ENCODE measurements around the gene THOC2.

THOC2 gene

DNA sequence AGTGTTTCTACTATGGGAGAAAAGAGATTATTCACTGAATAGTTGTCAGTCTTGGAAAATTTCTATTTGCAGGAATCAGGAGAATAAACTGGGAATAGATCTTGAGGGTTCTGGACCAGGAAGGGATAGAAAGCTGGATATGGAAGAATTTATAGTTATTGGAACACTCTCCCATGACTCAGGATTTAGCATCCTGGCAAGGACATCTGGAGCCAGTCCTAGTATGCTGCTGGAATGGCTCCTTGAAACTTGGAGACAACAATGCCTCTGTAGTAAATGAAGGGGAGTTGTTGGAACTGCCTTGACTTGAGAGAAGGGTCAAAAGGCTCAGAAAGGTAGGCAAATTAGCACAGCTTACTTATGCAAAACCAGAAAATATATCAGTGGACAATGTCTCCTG, 23.5 kb upstream of the THOC2 start:
- TF ChIP-seq, protein P1, sequence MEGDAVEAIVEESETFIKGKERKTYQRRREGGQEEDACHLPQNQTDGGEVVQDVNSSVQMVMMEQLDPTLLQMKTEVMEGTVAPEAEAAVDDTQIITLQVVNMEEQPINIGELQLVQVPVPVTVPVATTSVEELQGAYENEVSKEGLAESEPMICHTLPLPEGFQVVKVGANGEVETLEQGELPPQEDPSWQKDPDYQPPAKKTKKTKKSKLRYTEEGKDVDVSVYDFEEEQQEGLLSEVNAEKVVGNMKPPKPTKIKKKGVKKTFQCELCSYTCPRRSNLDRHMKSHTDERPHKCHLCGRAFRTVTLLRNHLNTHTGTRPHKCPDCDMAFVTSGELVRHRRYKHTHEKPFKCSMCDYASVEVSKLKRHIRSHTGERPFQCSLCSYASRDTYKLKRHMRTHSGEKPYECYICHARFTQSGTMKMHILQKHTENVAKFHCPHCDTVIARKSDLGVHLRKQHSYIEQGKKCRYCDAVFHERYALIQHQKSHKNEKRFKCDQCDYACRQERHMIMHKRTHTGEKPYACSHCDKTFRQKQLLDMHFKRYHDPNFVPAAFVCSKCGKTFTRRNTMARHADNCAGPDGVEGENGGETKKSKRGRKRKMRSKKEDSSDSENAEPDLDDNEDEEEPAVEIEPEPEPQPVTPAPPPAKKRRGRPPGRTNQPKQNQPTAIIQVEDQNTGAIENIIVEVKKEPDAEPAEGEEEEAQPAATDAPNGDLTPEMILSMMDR (IDR thresholded peaks at IDR 0.05; ENCODE audit: control extremely low read depth, extremely low read depth, low read depth, missing control alignments): no peak

DNA sequence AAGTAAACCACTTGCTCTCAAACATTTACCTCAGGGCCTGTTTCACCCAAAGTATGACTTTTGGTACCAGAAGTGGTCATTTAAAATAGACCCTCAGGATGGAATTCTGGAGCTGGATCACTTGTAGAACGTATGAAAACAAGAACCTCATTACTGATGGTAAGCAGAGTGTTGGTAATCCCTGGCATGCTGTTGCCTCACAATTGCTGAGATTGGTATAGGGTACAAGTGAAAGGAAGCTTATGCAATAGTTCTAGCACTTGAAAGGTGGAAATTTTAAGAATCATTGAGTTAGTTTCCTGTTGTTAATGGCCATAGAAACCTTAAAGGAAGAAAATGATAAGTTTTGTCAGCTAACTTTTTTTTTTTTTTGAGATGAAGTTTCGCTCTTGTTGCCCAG, 22.3 kb upstream of the THOC2 start:
- TF ChIP-seq, protein P1 (IDR thresholded peaks at IDR 0.05; ENCODE audit: control extremely low read depth, extremely low read depth, low read depth, missing control alignments): no peak
- CTCF ChIA-PET: no interaction called here
- POLR2A ChIA-PET: interaction anchor here (0.7 kb wide), 1 partner anchor 26 kb away, joined by 4 read pairs; no protein-coding TSS in a partner anchor
- no peak for DNase-seq (ENCODE audit: extremely low spot score)

More for the DNA sequence above, 23.5 kb upstream of the THOC2 start:
- ChIA-PET POLR2A (no interaction called here), CTCF (no interaction called here)
- DNase-seq (ENCODE audit: extremely low spot score): no peak

DNA sequence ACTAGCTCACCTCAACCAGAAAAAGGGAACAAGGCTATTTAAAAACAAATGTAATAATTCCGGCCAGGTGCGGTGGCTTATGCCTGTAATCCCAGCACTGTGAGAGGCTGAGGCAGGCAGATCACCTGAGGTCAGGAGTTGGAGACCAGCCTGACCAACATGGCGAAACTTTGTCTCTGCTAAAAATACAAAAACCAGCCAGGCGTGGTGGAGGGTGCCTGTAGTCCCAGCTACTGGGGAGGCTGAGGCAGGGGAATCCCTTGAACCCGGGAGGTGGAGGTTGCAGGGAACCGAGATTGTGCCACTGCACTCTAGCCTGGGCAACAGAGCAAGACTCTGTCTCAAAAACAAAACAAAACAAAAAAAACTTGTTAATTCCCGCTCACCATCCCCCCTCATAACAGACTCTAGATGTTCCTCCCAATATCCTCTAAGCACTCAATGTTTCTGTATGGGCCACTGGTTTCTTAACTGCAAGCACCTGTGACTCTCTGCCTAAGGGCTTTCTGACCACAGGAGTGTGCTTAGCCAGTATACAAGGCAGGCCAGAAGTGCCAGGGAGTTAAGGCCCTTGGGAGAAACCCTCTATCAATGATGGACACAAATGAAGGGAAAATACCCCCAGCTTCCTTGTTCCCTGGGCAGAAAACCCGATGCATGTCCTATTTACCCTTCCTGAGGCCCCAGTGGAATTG, 21.0 kb upstream of the THOC2 start:
- no peak for DNase-seq (ENCODE audit: extremely low spot score)
- ChIA-PET POLR2A (no interaction called here), CTCF (no interaction called here)
- TF ChIP-seq, protein P1 (IDR thresholded peaks at IDR 0.05; ENCODE audit: control extremely low read depth, extremely low read depth, low read depth, missing control alignments): no peak

DNA sequence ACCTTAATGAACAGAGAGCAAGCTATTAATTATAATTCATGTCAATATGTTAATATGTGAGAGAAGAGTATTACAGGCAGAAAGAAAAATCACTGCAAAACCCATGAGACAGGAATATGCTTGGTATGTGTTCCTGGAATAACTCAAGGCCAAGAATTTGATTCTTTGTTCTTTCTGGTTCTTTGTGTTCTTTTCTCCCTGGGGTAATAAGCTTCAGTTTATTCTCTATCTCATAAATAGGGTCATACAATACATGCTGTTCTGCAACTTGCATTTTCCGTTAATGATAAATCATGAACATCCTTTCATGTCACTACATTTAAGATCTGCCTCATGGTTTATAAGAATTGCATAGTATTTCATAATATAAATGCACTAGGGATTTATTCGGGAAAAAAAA, 16.8 kb upstream of the THOC2 start:
- TF ChIP-seq, protein P1 (IDR thresholded peaks at IDR 0.05; ENCODE audit: control extremely low read depth, extremely low read depth, low read depth, missing control alignments): no peak
- DNase-seq (ENCODE audit: extremely low spot score): no peak
- ChIA-PET POLR2A (no interaction called here), CTCF (no interaction called here)

DNA sequence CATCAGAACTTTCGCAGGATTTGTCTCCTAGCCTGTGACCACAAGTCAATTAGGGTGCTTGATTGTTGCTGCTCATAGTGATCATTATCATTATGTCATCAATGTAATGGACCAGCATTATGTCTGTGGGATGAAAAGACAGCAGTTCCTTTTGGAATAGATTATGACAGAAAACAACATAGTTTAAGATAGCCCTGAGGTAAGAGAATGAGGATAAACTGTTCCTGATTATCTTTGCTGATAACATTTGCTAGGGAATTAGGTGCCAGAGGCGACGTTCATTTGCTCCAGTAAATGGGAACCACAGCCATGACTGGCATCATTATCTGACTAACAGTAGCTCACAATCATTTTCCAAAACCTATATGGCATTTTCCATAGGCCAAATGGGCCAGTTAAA, 12.7 kb upstream of the THOC2 start:
- TF ChIP-seq, protein P1 (IDR thresholded peaks at IDR 0.05; ENCODE audit: control extremely low read depth, extremely low read depth, low read depth, missing control alignments): no peak
- CTCF ChIA-PET: no interaction called here
- POLR2A ChIA-PET: no interaction called here
- no peak for DNase-seq (ENCODE audit: extremely low spot score)

DNA sequence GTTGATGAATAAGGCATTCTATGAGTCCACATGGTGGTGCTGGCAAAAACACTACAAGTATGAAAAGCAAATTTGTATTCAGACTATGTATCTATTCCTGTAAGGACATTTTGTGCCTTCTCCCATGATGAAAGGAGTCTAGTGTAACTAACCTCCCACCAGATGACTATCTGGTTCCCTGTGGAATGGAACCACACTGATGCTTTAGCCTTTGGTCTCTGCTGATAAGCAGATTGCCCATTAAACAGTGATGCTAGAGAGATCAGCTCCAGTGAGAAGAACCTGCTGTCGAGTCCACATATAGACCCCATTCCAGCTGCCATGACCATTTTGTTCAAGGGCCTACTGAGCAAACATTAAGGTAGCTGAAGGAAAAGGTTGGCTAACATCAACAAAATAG, 10.5 kb upstream of the THOC2 start:
- DNase-seq (ENCODE audit: extremely low spot score): no peak
- TF ChIP-seq, protein P1 (IDR thresholded peaks at IDR 0.05; ENCODE audit: control extremely low read depth, extremely low read depth, low read depth, missing control alignments): no peak
- CTCF ChIA-PET: no interaction called here
- POLR2A ChIA-PET: no interaction called here
